Epithelial cell of esophagus (primary cell): ENCODE measurements around the gene CFAP206.

Experiments used
- DNase-seq: peaks from one replicate; pipeline ENCODE4 v3.0.0; 2010; ENCODE audit warnings: low read depth
- H3K4me3 ChIP-seq: 2 replicates; pipeline ENCODE4 v1.5.1; 2011; ENCODE audit warnings: mild to moderate bottlenecking, low read length, control low read depth
- CTCF ChIP-seq: IDR thresholded peaks from 2 replicates; pipeline ENCODE4 v1.5.1; 2011; ENCODE audit warnings: low read depth, mild to moderate bottlenecking, low read length, control low read depth, inconsistent platforms; ENCODE audit not compliant: insufficient read depth; ENCODE audit errors: missing control alignments

CFAP206 gene, protein sequence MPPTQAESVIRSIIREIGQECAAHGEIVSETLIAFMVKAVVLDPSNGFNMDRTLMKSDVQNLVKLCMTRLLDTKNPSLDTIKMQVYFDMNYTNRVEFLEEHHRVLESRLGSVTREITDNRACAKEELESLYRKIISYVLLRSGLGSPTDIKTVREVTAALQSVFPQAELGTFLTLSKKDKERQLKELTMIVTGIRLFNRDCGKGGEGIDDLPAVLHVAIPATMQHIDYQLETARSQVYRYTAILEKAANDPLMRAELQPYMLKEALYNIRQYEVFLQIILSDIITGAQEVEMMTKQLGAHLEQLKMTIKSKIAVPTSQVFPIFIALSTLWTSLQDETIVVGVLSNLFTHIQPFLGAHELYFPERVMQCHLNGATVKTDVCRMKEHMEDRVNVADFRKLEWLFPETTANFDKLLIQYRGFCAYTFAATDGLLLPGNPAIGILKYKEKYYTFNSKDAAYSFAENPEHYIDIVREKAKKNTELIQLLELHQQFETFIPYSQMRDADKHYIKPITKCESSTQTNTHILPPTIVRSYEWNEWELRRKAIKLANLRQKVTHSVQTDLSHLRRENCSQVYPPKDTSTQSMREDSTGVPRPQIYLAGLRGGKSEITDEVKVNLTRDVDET

DNA sequence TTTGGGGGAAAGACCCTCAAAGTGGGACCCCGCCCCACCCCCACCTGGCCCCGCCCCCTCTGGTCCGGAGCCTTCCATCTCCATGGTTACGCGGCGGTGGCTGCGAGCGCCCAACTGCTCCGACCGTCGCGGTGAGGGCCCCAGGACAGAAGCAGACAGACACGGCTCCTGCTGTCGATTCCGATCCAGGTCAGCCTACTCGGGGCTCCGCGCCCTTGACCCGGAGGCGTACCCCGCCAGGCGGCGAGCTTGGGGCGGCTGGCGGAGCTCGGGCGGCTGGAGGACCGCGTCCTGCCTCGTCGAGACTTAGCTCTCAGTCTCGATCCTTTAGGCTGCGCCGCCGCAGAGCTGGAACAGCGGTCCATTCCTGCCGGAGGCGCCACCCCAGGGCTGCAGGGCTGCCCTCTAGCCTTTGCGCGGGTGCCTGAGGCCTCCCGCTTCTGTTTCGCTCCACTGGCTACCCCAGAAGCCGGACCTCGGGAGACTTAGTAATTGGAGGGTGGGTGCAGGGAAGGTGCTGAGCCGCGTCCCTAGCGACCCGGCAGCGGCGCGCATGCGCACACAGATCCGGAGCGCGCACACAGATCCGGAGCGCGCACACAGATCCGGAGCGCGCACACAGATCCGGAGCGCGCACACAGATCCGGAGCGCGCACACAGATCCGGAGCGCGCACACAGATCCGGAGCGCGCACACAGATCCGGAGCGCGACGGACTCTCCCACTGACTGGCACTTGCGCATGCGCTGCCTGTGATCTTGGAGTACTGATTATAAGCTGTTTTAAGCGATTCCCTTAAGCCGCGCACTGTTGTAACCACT is at the start of gene CFAP206:
Gene CFAP206, plus strand, starts transcription at position 72 of the 820 bp plus-strand sequence. CDS start 1,868 bp downstream, outside the sequence.
- DNase-seq, result peak; percentile 87
- H3K4me3 ChIP-seq, result peak within 1 kb of the TSS; percentile 73
- no peak for TF ChIP-seq CTCF

DNA sequence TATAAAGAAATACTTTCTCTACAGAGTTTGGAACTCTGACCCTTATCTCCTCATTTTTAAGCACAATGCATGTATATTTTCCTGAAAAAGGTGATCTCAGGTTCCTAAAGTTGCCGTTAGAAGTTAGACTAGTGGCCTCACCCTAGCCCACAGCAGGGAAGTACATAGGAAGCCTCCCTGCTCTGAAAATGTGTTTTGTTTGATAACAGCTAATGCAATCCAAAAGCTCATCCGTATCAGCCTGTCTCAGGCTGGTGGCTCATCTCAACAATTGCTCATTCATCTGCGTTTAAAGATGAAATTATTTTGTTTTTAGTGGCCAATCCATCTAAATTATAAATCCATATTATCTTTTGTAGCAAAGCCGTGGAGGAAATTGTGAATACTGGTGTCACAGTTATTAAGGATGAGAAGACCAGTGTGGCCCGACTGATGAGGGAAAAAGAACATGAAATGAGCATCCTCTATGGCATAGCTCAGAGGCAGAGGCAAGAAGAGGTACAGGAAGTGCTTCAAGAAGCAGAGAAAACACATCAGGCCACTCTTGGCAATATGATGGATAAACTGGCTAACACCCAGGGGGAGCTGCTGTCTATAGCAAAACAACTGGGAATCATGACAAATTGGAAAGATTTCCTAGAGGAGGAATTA is 43.0 kb upstream of the CFAP206 start:
- TF ChIP-seq CTCF, result no peak
- no peak overlapping the region for H3K4me3 ChIP-seq
- DNase-seq, result no peak

- no peak overlapping the region for H3K4me3 ChIP-seq
- peak; percentile 11 for DNase-seq
- no peak for TF ChIP-seq CTCF
Measured at GRCh38 chr6:87366072-87366827, 41.5 kb upstream of the CFAP206 start.

GRCh38 chr6:87366899-87367298 is 40.9 kb upstream of the CFAP206 start:
- TF ChIP-seq CTCF, result no peak
- no peak for DNase-seq
- H3K4me3 ChIP-seq, result no peak overlapping the region

- no peak for DNase-seq
- H3K4me3 ChIP-seq, result no peak overlapping the region
- no peak for TF ChIP-seq CTCF
Measured at GRCh38 chr6:87373377-87373776, 34.4 kb upstream of the CFAP206 start.

DNA sequence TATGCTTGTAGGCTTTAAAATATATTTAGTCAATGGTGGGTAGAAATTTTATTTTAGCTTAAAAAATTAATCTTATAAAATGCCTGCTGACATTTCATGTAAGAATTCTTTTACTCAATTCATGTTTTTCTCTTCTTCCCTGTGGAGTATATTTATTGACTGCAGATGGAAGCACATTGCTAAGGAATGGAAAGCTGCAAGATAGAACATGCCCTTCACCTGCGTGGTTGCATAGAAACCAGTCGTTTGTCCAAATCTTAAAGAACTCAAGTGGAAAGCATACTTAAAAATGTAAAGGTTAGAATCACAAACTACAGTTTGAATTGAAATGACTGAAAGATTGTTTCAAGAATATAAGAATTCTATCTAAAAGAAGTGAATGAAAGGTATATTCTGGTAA is 32.5 kb upstream of the CFAP206 start:
- no peak for TF ChIP-seq CTCF
- H3K4me3 ChIP-seq, result no peak overlapping the region
- peak; percentile 67 for DNase-seq
